Endothelial cell (in vitro differentiated cells): ENCODE measurements around the gene KRTAP5-7. TPM values are rescaled to one million over a fixed set of nuclear protein-coding genes. Genes with fewer than 3 reads are reported as not detected.

ENCODE experiments used
- DNase-seq: peaks from one replicate; pipeline ENCODE4 v3.0.0; 2021; ENCODE audit warnings: low spot score
- H3K27ac Mint-ChIP-seq: one replicate; pipeline ENCODE4 v1.8.0; 2021; ENCODE audit warnings: mixed read lengths, inconsistent platforms; ENCODE audit not compliant: unreplicated experiment
- H3K27me3 Mint-ChIP-seq: one replicate; pipeline ENCODE4 v1.8.0; 2021; ENCODE audit warnings: mild to moderate bottlenecking, moderate library complexity, mixed read lengths, inconsistent platforms; ENCODE audit not compliant: unreplicated experiment
- H3K36me3 Mint-ChIP-seq: one replicate; pipeline ENCODE4 v1.8.0; 2021; ENCODE audit warnings: mild to moderate bottlenecking, low read depth, mixed read lengths, inconsistent platforms; ENCODE audit not compliant: unreplicated experiment
- H3K4me1 Mint-ChIP-seq: one replicate; pipeline ENCODE4 v1.8.0; 2021; ENCODE audit warnings: mild to moderate bottlenecking, mixed read lengths, inconsistent platforms; ENCODE audit not compliant: unreplicated experiment
- H3K4me3 Mint-ChIP-seq: one replicate; pipeline ENCODE4 v1.8.0; 2021; ENCODE audit warnings: mild to moderate bottlenecking, mixed read lengths, inconsistent platforms; ENCODE audit not compliant: unreplicated experiment
- H3K9me3 Mint-ChIP-seq: one replicate; pipeline ENCODE4 v1.8.0; 2021; ENCODE audit warnings: mixed read lengths, inconsistent platforms; ENCODE audit not compliant: unreplicated experiment
- total RNA-seq: library from RNA; stranded (reverse); fragmentation: NEBNext Ultra II Directional; extraction: Animal tissue kit (Norgen Biotek cat#: 25700); gene quantifications from one replicate; pipeline ENCODE4 v1.2.1, GENCODE V29; 2021; ENCODE audit not compliant: unreplicated experiment
- TF ChIP-seq, protein P1 (sequence below): fragments of 200-600 bp; sonication (generic); IDR thresholded peaks from one replicate; pipeline ENCODE4 v1.5.0; 2021; ENCODE audit warnings: antibody characterized with exemption; ENCODE audit not compliant: unreplicated experiment

The KRTAP5-7 gene
- total RNA-seq, 1 donor from 2014 or later, result not detected

DNA sequence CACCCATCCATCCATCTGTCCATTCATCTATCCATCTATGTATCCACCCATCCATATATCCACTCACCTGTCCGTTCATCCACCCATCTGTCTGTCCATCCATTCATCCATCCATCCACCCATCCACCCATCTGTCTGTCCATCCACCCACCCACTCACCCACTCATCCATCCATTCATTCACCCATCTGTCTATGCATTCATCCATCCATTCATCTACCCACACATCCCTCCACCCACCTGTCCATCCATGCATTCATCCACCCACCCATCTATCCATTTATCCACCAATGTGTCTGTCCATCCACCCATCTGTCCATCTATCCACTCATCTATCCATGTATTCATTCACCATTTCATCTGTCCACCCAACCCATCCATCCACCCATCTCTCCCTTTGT is 40.7 kb upstream of the KRTAP5-7 start:
- DNase-seq, result no peak
- Mint-ChIP-seq H3K4me1 (peaks cover 20% of the 10 kb centered on the region), H3K27me3 (peaks cover 5% of the 10 kb centered on the region), H3K27ac (no peak overlapping the region), H3K36me3 (peaks cover 75% of the 10 kb centered on the region), H3K4me3 (peak overlapping the region; percentile 82), H3K9me3 (no peaks in the 10 kb centered on the region)
- TF ChIP-seq, protein P1, sequence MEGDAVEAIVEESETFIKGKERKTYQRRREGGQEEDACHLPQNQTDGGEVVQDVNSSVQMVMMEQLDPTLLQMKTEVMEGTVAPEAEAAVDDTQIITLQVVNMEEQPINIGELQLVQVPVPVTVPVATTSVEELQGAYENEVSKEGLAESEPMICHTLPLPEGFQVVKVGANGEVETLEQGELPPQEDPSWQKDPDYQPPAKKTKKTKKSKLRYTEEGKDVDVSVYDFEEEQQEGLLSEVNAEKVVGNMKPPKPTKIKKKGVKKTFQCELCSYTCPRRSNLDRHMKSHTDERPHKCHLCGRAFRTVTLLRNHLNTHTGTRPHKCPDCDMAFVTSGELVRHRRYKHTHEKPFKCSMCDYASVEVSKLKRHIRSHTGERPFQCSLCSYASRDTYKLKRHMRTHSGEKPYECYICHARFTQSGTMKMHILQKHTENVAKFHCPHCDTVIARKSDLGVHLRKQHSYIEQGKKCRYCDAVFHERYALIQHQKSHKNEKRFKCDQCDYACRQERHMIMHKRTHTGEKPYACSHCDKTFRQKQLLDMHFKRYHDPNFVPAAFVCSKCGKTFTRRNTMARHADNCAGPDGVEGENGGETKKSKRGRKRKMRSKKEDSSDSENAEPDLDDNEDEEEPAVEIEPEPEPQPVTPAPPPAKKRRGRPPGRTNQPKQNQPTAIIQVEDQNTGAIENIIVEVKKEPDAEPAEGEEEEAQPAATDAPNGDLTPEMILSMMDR, result no peak

DNA sequence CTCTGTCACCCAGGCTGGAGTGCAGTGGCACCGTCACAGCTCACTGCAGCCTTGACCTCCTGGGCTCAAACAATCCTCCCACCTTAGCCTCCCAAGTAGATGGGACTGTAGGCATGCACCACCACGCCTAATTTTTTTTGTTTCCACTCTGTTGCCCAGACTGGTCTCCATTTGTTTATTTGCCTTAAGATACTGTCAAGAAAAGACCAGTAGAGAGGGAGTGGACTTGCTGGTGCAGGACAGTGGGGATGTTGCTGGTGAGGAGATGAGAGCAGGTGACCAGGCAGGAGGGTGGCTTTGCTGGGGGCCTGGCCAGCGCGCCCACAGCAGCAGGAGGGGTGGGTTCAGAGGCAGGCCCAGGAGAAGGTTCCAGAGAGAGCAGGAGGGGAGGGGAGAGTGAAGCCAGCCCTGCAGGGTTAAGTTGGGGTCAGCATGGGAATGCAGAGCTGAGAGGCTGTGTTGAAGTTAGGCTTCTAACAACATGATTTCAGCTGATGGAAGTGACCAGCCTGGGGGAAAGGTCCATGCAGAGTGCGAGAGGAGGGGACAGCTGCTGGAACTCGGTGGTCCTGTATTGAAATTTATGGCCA is 38.3 kb upstream of the KRTAP5-7 start:
- Mint-ChIP-seq H3K4me3 (no peak overlapping the region), H3K27me3 (peaks cover 5% of the 10 kb centered on the region), H3K9me3 (no peaks in the 10 kb centered on the region), H3K27ac (no peak overlapping the region), H3K36me3 (peaks cover 65% of the 10 kb centered on the region), H3K4me1 (peaks cover 20% of the 10 kb centered on the region)
- TF ChIP-seq, protein P1, result no peak
- no peak for DNase-seq

DNA sequence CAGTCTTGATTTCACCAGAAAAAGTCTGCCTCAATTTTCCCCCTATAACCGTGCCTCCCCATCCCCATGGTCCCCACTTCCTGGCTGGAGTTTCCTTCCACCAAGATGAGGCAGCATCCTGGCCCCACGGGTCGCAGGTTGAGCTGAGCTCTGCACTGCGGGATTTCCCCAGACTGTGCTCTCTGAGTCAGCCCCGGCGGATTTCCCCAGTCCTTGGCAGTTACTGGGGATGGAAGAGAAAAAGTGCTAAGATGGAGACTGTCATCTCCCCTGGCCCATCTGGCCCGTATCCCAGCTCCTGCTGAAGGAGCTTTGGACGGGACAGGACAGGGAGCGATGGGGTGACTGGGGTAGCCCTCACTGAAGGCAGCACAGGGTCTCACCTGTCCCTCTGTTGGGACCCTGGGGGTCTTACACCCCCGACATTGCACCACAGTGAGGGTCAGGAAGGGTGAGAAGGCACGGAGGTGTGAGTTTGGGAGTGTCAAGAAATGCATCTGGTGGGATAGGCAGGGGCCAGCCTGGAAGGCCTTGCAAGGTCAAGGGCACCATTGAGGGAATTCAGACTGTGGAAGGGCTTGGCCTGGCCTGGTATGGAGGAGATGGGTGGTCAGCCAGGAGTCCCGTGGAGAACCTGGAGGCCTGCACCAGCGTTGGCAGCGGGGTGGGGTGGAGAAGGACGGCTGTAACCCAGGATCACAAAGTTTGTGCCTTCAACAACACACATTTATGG is 37.6 kb upstream of the KRTAP5-7 start:
- TF ChIP-seq, protein P1, result no peak
- H3K36me3 Mint-ChIP-seq, result peaks cover 58% of the 10 kb centered on the region
- DNase-seq, result no peak
- H3K4me1 Mint-ChIP-seq, result peaks cover 20% of the 10 kb centered on the region
- H3K4me3 Mint-ChIP-seq, result peak overlapping the region; percentile 40
- H3K9me3 Mint-ChIP-seq, result no peaks in the 10 kb centered on the region
- no peak overlapping the region for H3K27ac Mint-ChIP-seq
- H3K27me3 Mint-ChIP-seq, result peaks cover 5% of the 10 kb centered on the region

DNA sequence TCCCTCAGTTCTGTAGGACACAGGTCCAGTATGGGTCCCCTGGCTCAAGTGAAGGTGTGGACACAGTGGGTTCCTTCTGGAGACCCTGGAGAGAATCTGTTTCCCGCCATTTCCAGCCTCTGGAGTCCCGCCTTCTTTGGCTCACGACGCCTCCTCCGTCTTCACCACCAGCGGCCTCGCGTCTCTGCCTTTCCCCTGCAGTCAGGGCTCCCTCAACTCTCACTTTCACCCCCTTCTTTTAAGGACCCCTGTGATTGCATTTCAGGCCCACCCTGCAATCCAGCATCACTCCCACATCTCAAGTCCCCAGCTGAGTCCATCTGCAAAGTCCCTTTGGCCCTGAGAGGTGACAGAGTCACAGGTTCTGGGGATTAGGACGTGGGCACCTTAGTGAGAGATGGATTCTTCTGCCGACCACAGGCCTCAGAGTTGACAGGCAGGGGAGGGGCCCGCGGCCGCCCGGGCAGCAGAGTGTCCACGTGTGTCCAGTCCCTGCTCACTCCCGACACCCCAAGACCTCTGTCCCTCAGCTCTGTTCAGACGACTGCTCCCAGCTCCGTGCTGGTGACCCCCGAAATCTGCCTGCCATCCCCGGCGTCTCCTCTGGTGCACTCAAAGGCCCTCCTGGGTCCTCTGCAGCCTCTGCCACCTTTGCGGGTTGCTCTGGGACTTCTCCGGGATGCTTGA is 36.9 kb upstream of the KRTAP5-7 start:
- H3K4me3 Mint-ChIP-seq, result peak overlapping the region; percentile 9
- peaks cover 20% of the 10 kb centered on the region for H3K4me1 Mint-ChIP-seq
- TF ChIP-seq, protein P1, result no peak
- DNase-seq, result no peak
- peaks cover 57% of the 10 kb centered on the region for H3K36me3 Mint-ChIP-seq
- no peak overlapping the region for H3K27ac Mint-ChIP-seq
- H3K9me3 Mint-ChIP-seq, result no peaks in the 10 kb centered on the region
- H3K27me3 Mint-ChIP-seq, result peaks cover 5% of the 10 kb centered on the region
